GM19043 (cell line): ENCODE data around the gene SYMPK.
A peak's percentile ranks its signal among the peaks of the same experiment; 100 is the strongest.

Experiments
- ATAC-seq: cut with Tn5 transposase; IDR thresholded peaks from one replicate; pipeline ENCODE4 v1.9.1; 2021; ENCODE audit warnings: low read depth; ENCODE audit not compliant: unreplicated experiment

SYMPK gene

GRCh38 chr19:45782820-45783785 is 79.8 kb downstream of the SYMPK start:
- no peak for ATAC-seq

- no peak for ATAC-seq
Measured at GRCh38 chr19:45782162-45782691, 80.7 kb downstream of the SYMPK start, which contains the start of gene DMPK. Gene DMPK, minus strand, starts transcription at chr19:45782490. Its CDS starts 138 bp downstream, at chr19:45782352.

- no peak for ATAC-seq
Measured at GRCh38 chr19:45781214-45782161, 81.5 kb downstream of the SYMPK start.

GRCh38 chr19:45780448-45781213 is 82.3 kb downstream of the SYMPK start:
- ATAC-seq: no peak

- no peak for ATAC-seq
Measured at GRCh38 chr19:45780146-45780447, 82.8 kb downstream of the SYMPK start.

GRCh38 chr19:45779231-45780145 is 83.5 kb downstream of the SYMPK start:
- peak; percentile 88 for ATAC-seq

GRCh38 chr19:45778010-45778661 is 84.8 kb downstream of the SYMPK start:
- ATAC-seq: no peak

- ATAC-seq: no peak
Measured at GRCh38 chr19:45777395-45777961, 85.5 kb downstream of the SYMPK start.

- ATAC-seq: no peak
Measured at GRCh38 chr19:45774765-45775164, 88.2 kb downstream of the SYMPK start.

- ATAC-seq: no peak
Measured at GRCh38 chr19:45773384-45773783, 89.6 kb downstream of the SYMPK start.

- no peak for ATAC-seq
Measured at GRCh38 chr19:45772912-45773311, 90.0 kb downstream of the SYMPK start.

GRCh38 chr19:45772130-45772840 is 90.7 kb downstream of the SYMPK start:
- no peak for ATAC-seq

GRCh38 chr19:45771311-45771933 is 91.5 kb downstream of the SYMPK start:
- ATAC-seq: no peak

GRCh38 chr19:45770192-45771101 is 92.5 kb downstream of the SYMPK start:
- ATAC-seq: no peak

- ATAC-seq: peak; percentile 4
Measured at GRCh38 chr19:45769821-45770191, 93.1 kb downstream of the SYMPK start.
